ENCODE data around the gene CDR2L.
A peak's percentile ranks its signal among the peaks of the same experiment; 100 is the strongest.
"Not testable (repeated sequence)": the region's sequence is repeated elsewhere in the genome, so short reads cannot be mapped to it uniquely, and the experiment has no call there.

The CDR2L gene

DNA sequence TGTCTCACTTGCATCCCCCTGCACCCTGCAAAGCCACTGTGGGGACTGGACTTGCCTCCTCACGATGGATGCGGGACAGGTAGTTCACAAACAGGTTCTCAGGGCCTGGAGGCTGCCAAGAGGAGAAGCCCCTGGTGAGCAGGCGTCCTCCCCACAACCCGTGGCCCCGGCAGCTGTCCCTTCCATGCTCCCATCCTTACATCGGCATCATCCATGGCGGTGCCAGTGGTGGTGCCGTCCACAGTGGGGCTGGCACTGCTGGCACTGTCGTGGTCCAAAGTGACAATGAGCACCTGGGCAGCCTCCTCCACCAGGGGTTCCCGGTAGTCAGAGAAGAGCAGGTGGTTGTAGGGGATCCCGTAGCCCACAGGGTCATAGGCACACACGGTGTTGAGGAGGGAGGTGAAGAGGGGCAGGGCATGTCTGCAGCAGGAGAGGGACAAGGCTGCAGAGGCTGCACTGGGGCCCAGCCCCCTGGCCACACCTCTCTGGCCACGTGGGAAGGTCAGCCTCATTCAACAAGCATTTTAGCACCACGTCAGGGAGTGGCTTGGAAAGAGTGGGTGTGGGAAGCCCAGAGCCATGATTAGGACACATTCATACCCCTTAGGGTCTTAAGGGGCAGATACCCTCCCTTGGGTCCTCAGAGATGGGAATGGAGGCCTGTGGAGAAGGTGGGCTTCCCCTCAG is 27.5 kb upstream of the CDR2L start:
- no peak for DNase-seq (ENCODE audit: low read depth in 1 of 2, low spot score in 1 of 2)

DNA sequence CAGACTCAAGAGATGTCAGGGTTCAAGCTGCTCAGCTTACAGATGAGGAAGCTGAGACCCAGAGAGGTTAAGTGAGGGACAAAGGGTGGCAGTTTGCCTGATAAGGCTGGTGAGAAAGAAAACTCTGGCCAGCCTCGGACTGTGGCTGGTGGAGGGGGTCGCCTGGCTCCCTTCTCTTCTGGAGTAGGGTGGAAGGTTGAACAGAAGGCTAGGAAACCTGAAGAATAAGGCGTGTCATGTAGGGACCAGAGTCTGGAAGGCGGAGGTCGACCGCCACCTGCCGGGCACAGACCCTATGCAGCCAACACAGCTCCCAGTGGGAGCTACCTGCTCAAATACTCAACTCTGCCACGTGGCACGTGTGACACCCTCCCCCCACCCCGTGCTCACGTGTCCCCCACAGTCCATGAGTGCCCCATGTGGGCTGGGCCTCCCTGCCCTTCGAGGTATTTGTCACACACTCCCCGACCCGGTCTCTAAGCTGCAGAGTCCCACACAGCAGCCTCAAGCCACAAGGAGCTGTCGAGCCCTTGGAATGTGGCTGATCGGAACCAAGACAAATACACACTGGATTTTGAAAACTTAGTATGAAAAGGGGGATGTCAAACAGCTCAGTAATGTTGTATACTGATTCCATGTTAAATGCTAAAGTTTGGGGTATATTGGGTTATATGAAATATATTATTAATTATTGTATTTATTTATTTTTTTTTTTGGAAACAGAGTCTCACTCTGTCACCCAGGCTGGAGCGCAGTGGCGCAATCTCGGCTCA is 26.7 kb upstream of the CDR2L start:
- no peak for DNase-seq (ENCODE audit: low read depth in 1 of 2, low spot score in 1 of 2)

- peak; percentile 73 to 79 for DNase-seq (ENCODE audit: low read depth in 1 of 2, low spot score in 1 of 2)
Observed at GRCh38 chr17:74961657-74962350, 25.6 kb upstream of the CDR2L start.

DNA sequence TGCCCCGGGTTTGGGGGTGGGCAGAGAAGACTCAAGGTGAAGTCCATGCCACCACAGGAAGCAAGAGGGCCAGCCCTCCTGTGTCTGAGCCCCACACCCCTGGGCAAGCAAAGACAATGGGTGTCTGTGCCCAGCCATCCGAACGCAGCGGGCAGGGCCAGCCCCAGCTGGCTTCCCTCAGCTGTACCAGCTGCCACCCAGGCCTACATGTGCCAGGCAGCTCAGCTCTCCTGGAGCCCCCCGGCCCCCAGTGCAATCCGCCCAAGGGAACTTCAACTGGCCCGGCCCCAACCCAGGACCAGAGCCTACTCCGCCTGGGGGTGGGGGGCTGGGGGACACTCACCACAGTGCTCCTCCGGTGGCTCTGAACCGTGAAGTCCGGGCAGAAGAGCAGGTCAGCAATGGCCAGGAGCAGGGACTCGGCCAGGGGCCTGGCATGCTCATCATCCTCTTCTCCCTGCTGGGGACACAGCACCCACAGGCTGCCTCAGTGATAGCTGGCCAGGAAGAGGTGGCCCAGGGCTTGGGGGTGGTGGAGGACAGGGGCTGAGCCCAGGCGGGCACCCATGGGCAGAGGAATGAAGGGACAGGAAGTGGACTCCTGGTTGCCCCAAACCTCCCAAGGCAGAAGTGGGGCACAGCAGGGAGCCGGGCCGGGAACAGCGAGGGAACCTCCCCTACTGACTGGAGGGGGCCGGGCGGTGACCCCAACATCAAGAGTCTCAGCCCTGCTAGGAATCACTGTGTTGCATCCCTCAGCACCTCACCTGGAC is 24.6 kb upstream of the CDR2L start:
- DNase-seq (ENCODE audit: low read depth in 1 of 2, low spot score in 1 of 2): no peak

- no peak for DNase-seq (ENCODE audit: low read depth in 1 of 2, low spot score in 1 of 2)
Observed at GRCh38 chr17:74963656-74964055, 23.8 kb upstream of the CDR2L start.

DNA sequence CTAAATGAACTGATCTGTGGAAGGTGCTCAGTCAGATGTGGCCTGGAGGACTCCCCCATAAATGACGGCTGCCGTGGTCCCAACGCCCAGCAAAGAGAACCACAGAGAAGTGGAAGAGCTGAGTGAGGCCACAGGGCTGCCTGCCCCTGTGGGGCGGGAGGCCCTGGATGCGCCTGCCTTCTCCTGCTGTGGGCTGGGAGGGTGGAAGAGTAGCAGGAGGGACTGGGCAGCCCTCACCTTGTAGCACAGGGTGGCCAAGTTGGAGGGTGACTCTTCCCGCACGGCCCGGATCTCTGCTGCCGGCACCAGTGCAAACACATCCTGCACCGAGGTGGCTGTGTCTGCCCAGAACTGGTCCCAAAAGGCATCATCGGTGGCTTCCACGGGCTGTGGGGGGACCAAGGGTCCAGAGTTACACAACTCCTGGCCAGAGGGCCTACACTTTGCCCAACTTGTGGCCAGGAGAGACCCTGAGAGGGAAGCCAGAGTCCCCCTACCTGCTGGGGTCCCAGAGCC is 23.1 kb upstream of the CDR2L start:
- no peak for DNase-seq (ENCODE audit: low read depth in 1 of 2, low spot score in 1 of 2)

DNA sequence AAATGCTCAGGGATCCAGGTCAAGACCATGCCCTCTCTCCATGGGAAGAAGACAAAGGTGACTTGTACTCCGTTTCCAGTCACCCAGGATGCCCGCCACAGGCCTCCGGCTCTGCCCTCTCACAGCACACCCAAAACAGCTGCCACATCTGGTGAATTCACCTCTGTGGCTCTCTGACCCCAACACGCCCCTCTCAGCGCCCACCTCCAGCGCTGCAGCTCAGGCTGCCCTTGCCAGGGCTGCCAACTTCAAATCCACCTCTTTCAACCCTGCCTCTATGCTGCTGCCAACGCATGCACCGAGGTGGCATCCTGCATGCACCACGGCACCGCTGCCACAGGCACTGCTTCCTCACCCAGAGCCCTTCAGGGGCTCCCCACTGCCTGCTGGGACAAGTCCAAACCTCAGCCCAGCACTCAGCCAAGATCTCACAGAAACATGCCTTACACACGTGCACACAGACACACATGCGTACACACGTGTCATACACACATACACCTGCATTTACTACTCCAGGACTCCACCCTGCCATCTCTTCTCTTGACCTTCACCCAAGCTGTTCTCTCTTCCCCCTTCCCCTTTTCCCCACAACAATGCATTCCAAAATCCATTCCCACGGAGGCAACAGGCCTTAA is 22.3 kb upstream of the CDR2L start:
- DNase-seq (ENCODE audit: low read depth in 1 of 2, low spot score in 1 of 2): no peak

DNA sequence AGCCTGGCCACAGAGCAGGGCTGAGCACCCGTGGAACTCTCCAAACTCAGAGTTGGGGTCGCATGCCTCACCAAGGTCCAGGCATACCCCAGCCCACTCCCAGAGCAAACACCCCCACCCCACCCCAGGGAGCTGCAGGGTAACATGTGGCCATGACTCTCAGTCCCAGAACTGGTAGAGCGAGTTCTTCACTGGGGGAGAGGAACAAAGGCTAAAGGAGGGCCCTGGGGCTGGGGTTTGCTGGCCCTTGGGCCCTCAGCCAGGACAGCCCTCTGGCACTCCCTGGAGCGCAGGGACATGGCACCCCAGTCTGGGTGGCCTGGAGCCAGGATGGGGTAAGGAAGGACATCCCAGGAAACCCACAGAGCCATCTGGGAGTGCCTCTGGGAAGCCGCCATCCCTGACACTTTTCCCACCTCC is 19.1 kb upstream of the CDR2L start:
- DNase-seq (ENCODE audit: low read depth in 1 of 2, low spot score in 1 of 2): no peak

DNA sequence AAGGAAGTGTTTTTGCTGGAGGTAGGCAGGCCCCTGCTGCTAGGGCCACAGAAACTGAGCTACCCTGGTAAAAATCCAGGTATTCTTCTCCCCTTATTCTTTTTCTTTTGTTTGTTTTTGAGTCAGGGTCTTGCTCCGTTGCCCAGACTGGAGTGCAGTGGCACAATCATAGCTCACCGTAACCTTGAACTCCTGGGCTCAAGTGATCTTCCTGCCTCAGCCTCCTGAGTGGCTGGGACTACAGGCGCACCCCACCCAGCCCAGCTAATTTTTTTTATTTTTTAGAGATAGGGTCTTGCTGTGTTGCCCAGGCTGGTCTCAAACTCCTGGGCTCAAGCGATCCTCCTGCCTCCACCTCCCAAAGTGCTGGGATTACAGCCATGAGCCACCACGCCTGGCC is 17.9 kb upstream of the CDR2L start:
- DNase-seq (ENCODE audit: low read depth in 1 of 2, low spot score in 1 of 2): not testable (repeated sequence)

- no peak for DNase-seq (ENCODE audit: low read depth in 1 of 2, low spot score in 1 of 2)
Observed at GRCh38 chr17:74970395-74970794, 17.0 kb upstream of the CDR2L start.

DNA sequence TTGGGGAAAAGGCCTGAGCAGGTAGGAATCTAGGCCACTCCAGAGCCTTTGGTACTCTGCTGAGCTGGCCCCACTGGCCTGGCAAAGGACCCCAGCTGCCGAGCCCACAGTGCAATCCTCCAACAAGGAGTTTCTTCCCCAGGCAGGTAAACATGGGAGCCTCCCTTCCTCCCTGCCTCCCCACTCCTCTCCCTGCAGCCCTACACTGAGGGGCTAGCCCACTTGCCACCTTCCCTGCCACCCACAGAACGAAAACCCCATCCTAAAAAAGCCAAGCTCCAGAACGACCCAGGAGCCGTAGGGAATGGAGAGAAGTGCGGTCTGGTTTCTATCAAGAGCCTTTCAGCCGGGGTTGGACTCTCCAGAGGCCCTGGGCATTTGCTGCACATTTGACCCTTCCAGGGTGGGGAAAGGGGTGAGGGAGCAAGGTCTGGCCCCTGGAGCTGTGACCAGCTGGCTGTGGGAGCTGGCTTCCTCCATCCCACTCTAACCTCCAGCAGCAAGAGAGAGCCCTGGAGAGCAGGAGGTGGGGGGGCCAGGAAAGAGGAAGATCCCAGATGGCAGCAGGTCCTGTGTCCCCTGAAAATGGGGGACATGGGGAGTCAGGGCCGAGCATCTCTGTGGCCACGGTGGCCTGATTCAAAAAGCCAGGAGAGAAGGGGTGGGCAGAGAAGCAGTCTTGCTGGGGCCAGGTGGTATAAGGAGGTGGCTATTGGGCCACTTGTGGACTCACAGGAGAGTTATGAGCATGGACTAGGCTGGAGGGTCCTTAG is 16.2 kb upstream of the CDR2L start:
- DNase-seq (ENCODE audit: low read depth in 1 of 2, low spot score in 1 of 2): no peak

DNA sequence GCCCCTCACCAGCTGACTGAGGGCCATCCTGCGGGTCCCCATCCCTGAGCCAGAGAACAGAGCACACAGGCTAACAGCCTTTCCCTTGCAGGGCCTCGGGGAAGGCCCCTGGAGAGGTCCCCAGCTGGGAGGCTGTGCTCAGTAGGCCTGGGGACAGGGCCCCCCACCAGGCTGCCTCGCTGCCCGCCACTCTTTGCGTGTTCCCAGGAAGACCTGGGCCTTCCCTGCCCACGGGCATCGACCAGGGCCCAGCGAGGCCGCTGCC is 15.7 kb upstream of the CDR2L start:
- DNase-seq (ENCODE audit: low read depth in 1 of 2, low spot score in 1 of 2): no peak

DNA sequence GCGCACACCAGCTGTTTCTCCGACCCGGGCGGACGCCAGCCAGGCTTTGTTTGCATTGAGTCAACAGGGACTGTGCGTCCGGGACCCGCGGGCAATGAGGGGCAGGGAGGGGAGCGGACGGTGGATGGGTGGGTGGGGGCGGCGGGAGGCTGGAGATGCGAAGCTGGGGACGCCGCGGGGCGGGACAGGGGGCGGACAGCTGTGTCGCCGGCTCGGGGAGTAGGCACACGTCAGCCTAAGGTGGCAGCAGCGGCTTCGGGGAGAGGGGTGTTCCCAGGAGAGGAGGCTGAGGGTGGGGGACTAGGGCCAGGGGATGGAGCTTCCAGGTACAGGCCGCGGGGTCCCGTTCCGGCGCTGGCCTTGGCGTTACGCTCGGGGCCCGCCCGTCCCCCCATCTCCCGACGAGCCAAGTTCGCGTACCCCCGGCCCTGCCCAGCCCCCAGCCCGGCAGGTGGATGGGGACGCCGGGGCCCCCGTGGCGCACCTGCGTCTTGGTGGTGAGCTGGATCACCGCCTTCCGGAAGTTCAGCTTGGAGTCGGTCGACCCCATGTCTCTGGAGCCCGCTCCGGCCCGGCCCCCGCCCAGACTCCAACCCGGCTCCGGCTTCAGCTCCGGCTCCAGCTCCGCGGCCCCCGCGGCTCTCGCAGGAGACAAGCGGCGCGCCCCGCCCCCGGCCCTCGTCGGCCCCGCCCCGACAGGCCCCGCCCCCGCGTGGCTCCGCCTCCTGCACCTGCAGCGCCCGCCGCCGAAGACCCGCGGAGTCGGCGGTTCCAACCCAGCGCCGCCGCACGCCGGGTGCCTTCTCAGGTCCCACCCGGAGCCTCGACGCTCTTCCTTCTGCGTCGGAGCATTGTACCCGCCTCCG is 15.1 kb upstream of the CDR2L start, which contains the start of gene HID1:
Gene HID1, minus strand, starts transcription at position 653 of the 866 bp plus-strand sequence. Its CDS starts 103 bp downstream, at position 550.
- peak; percentile 69 to 76 for DNase-seq (ENCODE audit: low read depth in 1 of 2, low spot score in 1 of 2)

GRCh38 chr17:74972973-74973328 is 14.5 kb upstream of the CDR2L start:
- DNase-seq (ENCODE audit: low read depth in 1 of 2, low spot score in 1 of 2): no peak

DNA sequence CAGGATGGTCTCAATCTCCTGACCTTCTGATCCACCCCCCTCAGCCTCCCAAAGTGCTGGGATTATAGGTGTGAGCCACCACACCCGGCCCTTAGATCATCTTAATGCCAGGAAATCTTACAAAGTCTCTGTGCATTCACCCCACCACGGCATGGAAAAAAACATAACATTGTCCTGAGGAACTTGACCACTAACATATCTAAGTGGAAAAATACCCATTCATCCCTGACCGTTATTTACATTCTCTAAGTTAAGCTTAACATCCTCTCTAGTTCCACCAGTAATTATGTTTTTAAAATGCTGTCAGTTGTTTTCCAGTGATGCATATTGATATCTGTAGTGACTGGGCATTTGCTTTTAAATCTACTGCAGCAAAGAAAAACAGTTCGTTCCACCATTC is 11.5 kb upstream of the CDR2L start:
- DNase-seq (ENCODE audit: low read depth in 1 of 2, low spot score in 1 of 2): no peak

- no peak for DNase-seq (ENCODE audit: low read depth in 1 of 2, low spot score in 1 of 2)
Observed at GRCh38 chr17:74977802-74978201, 9.6 kb upstream of the CDR2L start.

DNA sequence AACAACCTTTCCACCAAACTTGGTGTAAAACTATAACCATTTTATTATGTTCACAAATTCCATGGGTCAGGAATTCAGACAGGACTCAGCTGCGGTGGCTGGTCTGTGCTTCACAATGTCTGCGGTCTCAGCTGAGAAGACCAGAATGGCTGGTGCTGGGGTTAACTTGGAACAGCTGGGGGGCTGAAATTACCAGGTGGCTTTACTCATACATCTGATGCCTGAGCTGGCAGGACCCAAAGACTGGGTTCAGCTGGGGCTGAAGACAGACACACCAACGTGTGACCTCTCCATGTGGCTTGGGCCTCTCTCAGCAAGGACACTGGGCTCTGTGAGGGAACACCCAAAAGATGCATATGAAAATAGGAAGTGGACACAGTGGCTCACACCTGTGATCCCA is 9.2 kb upstream of the CDR2L start:
- no peak for DNase-seq (ENCODE audit: low read depth in 1 of 2, low spot score in 1 of 2)

DNA sequence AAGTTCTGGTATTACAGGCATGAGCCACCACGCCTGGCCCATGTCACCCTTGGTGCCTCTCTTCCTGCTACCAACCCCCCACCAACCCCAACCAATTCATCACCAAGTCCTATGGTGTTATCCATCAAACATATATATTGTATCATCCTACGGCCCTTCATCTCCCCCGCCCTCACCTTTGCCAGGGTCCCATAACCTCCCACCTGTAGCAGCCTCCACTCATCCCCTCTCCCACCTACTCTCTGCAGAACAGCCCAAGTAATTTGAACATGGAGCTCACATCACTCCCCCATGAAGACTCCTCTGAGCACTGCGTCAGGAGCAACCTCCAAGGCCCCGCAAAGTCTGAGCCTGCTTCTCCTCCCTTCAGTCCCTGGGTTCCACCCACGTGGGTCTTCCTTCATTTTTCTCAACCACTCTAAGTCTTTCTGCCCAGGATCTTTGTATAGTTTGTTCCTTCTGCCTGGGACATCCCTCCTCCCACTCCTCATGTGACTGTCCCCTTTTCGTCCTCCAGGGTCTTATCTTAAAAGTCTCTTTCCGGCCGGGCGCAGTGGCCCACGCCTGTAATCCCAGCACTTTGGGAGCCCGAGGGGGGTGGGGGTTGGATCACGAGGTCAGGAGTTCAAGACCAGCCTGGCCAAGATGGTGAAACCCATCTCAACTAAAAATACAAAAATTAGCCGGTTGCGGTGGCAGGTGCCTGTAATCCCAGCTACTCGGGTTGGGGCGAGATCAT is 7.9 kb upstream of the CDR2L start:
- no peak for DNase-seq (ENCODE audit: low read depth in 1 of 2, low spot score in 1 of 2)

All from activated T-helper 1 cell treated with anti-CD3 and anti-CD28 coated beads, Interleukin-2, amount 50 U/mL, for 16 hours (primary cell).